DND-41 (cell line): ENCODE data around the gene WNK1.

ENCODE experiments used
- CTCF ChIP-seq: IDR thresholded peaks from 2 replicates; pipeline ENCODE4 v1.5.1; 2012; ENCODE audit warnings: borderline replicate concordance, low read length, moderate library complexity, mild to moderate bottlenecking; ENCODE audit not compliant: poor library complexity, severe bottlenecking; ENCODE audit errors: extremely low read depth
- EZH2 ChIP-seq: IDR thresholded peaks from 3 replicates; pipeline ENCODE4 v1.6.1; 2012; ENCODE audit warnings: borderline replicate concordance, low read depth, mild to moderate bottlenecking, moderate library complexity, low read length, inconsistent platforms; ENCODE audit not compliant: severe bottlenecking

GRCh38 chr12:712172-712863 lies 40.1 kb upstream of the WNK1 start:
- TF ChIP-seq CTCF: no peak
- no peak for TF ChIP-seq EZH2
